GM21360 (cell line): Measurements from ENCODE around the gene TNFRSF18.
"Not testable (repeated sequence)": the region's sequence is repeated elsewhere in the genome, so short reads cannot be mapped to it uniquely, and the experiment has no call there.

Experiments used
- ATAC-seq: cut with Tn5 transposase; IDR thresholded peaks from one replicate; pipeline ENCODE4 v1.9.1; 2021; ENCODE audit warnings: mild to moderate bottlenecking, moderate library complexity; ENCODE audit not compliant: unreplicated experiment

TNFRSF18 gene

GRCh38 chr1:1199141-1199960 is 7.0 kb downstream of the TNFRSF18 start:
- no peak for ATAC-seq

DNA sequence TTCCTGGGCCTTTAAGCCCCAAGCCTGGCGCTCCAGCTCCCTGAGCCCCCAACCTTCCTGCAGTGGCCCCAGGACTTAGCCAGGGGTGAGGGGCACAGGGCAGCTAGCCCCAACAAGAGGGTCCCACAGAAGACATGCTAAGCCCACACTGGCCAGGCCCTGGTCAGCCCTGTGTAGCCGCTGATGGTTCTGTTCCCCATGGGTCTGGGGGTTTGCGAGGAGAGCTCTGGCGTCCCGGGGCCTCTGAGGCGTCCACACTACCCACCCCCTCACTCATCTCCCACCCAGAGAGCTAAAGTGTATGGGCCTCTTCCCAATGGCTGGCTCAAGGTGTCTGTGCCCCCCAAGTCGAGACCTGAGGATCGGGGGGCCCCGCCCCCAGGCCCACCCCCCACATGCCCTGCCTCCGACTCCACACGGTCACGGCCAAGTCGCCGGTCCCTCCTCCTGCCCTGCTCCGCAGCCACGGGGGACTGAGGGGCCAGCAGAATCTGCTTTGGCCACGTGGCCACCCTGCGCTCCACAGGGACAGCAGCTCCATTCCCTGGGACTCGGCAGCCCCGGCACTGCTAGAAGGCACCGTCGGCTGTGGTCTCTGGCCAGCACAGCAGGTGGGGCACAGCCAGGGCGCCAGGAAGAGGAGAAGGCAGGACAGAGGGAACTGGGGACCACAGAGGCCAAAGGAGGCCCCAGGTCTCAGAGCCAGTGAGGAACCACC is 7.8 kb downstream of the TNFRSF18 start:
- ATAC-seq, result no peak

- ATAC-seq, result no peak
These were observed 8.6 kb downstream of the TNFRSF18 start for GRCh38 chr1:1197551-1198422.

DNA sequence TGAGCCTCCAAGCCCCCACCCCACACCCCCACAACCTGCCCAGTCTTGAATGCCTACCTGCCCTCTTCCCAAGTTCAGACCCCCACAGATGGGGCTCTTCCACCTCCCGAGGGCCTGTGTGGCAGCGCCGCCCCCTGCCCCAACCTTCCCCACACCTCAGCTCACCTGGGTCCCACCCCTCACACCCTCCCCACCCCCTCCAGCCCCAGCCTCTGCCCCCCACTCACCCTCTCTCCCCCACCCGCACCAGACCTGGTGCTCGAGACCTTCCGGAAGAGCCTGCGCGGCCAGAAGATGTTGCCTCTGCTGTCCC is 9.2 kb downstream of the TNFRSF18 start:
- ATAC-seq, result no peak

GRCh38 chr1:1196431-1197187 is 9.8 kb downstream of the TNFRSF18 start:
- ATAC-seq, result no peak

DNA sequence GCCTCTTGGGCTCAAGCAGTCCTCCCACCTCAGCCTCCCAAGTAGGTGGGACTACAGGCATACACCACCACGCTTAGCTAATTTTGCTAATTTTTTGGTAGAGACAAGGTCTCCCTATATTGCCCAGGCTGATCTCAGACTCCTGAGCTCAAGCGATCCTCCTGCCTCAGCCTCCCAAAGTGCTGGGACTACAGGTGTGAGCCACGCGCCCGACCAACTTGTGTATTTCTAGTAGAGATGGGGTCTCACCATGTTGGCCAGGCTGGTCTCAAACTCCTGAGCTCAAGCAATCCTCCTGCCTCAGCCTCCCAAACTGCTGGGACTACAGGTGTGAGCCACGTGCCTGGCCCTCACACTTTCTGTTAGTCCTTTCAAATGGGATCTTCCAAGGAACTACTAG is 10.7 kb downstream of the TNFRSF18 start:
- ATAC-seq, result not testable (repeated sequence)

GRCh38 chr1:1194723-1195122 is 11.7 kb downstream of the TNFRSF18 start:
- ATAC-seq, result no peak

DNA sequence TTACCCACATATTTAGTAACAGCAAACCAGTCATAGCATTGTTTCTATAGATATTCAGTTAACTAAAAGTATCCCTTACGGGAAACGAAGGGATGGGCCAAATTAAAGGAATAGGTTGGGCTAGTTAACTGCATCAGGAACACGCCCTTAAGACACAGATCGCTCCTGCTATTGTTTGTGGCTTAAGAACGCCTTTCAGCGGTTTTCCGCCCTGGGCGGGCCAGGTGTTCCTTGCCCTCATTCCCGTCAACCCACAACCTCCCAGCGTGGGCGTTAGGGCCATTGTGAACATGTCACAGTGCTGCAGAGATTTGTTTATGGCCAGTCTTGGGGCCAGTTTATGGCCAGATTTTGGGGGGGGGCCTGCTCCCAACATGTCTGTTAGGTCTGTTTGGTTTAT is 14.7 kb downstream of the TNFRSF18 start:
- no peak for ATAC-seq

- ATAC-seq, result no peak
These were observed 17.3 kb downstream of the TNFRSF18 start for GRCh38 chr1:1189111-1189510.

DNA sequence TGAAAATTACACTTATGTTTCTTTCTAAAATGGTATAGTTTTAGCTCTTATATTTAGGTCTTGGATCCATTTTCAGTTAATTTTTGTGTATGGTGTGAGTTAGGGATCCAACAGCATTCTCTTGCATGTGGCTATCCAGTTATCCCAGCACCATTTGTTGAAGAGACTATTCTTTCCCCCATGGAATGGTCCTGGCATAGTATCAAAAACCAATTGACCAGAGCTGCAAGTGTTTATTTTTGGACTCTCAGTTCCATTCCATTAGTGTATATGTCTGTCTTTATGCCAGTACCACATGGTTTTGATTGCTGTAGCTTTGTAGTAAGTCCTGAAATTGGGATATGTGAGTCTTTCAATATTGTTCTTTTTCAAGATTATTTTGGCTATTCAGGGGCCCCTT is 18.5 kb downstream of the TNFRSF18 start:
- no peak for ATAC-seq

- ATAC-seq, result no peak
These were observed 21.2 kb downstream of the TNFRSF18 start for GRCh38 chr1:1185101-1185765.

- ATAC-seq, result no peak
These were observed 22.3 kb downstream of the TNFRSF18 start for GRCh38 chr1:1183833-1184775.

- ATAC-seq, result no peak
These were observed 23.1 kb downstream of the TNFRSF18 start for GRCh38 chr1:1183221-1183747.

DNA sequence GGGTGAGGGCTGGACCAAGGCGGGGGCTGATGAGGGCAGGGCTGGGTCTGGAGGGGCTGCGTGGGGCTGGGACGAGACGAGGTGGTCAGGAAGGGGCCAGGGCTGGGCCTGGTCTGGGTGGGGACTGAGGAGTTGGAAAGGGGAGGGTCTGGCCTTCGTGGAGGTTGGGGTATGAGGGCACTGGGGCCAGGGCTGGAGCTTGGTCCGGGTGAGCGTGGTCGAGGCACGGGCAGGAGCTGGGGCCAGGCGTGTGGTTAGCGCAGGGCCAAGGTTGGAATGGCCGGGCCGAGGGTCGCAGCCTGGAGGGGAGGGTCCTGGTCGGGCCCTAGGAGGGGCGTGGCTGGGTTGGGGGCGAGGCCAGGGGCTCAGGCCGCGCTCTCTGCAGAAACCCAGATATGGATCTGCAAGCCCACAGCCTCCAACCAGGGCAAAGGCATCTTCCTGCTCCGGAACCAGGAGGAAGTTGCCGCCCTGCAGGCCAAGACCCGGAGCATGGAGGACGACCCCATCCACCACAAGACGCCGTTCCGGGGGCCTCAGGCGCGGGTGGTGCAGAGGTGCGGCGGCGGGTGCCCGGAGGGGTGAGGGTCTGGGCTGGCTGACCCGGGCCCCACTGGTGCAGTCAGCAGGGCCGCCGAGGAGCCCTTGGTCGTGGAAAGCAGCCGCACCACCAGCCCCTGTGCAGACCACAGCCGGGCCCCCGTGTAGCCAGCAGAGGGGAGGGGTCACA is 23.7 kb downstream of the TNFRSF18 start:
- ATAC-seq, result no peak

GRCh38 chr1:1181938-1182410 is 24.4 kb downstream of the TNFRSF18 start:
- no peak for ATAC-seq

DNA sequence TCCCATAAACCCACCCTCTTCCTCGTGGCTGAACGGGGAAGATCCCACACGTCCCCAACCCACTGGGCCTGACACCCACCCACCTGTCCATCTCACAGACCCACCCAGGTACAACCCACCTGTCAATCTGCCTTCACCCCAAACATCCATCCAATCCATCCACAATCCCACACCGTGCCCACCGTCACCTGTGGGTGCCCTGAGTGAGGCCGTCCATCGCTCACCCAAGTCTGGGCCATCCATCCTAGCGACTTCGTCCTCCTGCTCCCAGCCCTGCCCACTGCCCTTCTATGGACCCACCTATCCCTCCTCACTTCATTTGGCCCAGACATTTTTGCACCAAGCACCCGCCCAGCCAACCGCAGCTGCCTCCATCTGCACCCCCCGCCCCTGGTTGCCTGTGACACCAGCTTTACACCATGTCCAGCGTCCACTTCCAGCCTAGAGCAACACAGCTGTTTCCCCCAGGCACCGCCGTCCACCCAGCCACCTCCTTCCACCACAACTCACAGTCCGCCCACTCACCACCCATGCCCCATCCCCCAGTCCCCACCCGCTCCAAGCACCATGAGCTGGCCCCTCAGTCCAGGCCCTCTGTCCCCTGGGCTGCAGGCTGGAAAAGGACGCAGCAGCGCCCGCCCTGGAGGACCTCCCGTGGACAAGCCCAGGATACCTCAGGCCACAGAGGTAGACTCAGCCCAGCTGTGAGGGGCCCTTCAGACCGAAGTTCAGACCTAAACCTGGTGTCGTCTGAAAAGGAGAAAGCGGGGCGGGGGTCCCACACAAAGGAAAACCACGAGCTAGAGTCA is 25.1 kb downstream of the TNFRSF18 start:
- no peak for ATAC-seq
